GM19452 (cell line): ENCODE results near the gene BCL6.

ENCODE experiments used
- ATAC-seq: cut with Tn5 transposase; IDR thresholded peaks from one replicate; pipeline ENCODE4 v1.9.1; 2021; ENCODE audit not compliant: unreplicated experiment

BCL6 gene

GRCh38 chr3:187719628-187720336 lies 25.5 kb downstream of the BCL6 start:
- ATAC-seq: no peak

- no peak for ATAC-seq
These were observed 26.5 kb downstream of the BCL6 start for GRCh38 chr3:187718802-187719201.

DNA sequence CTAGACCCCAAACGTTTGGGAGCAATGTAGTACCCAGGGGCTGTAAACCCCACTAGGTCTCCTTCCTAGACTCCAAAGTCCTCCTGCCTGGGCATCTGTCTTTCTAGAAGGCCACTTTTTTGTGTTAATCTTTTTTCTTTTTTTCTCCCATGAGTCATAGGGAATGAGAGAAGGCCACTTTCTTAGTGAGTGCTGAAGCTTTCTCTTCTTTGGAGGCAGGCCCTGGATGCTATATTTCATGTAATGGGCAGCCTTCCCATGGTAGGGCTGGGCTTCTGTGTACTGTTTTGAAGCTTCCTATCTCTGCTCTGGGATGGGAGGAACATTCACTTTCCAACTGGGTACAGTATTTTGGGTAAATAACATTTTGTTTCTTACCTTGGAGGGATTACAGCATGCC lies 27.7 kb downstream of the BCL6 start:
- ATAC-seq: no peak

DNA sequence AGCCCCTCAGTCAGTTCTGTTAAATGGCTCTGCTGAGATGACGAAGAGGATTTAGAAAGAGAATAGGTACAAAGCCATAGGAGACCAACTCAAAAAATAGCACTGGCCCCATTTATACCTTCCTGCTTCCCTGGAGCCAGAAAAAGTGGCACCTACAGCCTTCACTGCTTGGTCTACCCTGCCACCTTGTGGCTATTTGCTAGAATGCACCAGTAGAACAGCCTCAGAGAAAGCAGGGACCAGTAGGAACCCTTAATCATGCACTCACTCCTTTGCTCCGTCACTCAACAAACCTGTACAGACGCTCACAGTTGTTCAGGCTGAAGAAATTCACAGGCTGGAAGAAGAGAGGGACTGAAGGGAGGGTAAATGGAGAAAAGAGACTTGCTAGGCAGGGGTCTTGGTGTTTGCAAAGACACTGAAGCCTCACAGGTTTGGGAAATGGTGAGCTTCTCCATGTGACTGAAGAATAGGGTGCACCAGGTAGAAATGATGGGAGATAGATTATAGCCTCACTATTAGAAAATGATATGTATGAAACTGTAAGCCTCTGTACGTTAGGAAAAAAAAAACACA lies 30.8 kb downstream of the BCL6 start:
- ATAC-seq: peak; percentile 84

- no peak for ATAC-seq
These were observed 31.8 kb downstream of the BCL6 start for GRCh38 chr3:187713504-187713903.

DNA sequence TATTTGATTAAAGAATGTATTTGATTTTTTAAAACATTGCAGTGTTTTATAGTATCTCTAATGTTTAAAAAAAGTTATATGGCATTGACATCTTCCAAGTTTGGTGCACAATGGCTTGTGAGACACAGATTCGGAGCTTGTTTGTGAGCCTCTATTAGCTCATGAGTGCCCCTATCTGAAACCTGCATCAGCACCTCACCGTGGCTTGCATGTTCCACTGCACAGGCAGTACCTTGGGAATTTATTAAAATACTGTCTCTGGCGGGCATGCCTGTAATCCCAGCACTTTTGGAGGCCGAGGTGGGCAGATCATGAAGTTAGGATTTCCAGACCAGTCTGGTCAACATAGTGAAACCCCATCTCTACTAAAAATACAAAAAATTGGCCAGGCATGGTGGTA lies 36.1 kb downstream of the BCL6 start:
- ATAC-seq: no peak

- ATAC-seq: no peak
These were observed 36.6 kb downstream of the BCL6 start for GRCh38 chr3:187708696-187709095.

DNA sequence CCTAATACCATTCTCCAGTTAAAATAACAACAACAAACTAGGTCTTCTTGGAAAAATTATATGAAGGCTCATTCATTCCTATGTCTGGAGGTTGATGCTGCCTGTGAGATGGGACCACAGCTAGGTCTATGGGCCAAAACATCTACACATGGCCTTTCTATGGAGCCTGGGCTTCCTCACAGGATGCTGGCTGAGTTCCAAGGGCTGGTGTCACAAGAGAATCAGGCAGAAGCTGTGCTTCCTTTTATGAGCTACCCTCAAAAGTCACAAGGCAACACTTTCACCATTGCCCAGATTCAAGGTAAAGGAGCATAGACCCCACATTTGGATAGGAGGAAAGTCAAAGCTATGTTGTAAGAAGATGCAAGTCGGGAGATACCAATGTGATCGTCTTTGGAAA lies 38.3 kb downstream of the BCL6 start:
- no peak for ATAC-seq

- ATAC-seq: no peak
These were observed 40.1 kb downstream of the BCL6 start for GRCh38 chr3:187705164-187705563.

DNA sequence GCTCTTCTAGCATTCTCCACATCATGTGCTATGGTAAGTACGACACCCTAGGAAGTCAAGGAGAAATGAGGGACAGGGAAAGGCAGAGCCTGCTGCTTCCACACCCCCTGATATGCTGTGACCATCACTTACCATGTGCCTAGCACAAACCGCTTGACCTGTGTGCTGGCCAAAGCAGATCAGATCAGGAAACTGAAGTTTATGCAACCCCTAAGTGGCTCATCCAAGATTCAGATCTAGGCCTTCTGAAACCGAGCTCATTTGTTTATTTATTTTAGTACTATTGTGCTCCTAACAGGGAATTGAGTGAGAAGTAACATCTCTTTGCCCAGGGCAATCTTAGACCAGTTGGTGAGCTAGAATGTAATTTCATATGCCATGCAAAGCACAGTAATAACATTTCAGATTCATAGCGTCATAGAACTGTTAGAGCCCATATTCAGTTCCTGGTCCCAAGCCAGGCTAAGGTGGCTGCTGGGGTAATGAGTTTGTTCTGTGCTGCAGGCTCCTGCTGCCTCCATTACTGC lies 42.7 kb downstream of the BCL6 start, which contains the start of gene RTP2:
Gene RTP2, minus strand, starts transcription at position 51 of the 527 bp plus-strand sequence. CDS start 429 bp downstream, outside the sequence.
- ATAC-seq: no peak

DNA sequence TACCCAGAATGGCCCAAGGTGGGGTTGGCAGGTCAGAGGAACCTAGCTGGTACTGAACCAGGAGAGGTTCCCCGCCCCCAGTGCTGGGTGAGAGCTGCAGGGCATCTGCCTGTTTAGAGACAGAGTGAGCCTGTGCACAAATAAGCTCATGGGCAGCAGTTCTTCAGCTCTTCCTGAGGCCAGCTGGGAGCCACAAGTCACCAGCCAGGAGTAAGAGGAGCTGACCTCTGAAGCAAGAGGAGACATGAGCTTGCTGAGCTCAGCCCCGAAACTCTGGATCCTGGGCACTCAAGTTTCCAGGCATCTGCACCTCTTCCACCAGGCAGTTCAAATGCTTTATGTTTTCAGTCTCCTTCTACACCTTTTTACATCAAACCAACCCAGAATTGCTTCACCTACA lies 45.0 kb downstream of the BCL6 start:
- no peak for ATAC-seq

GRCh38 chr3:187698499-187699399 lies 46.5 kb downstream of the BCL6 start:
- no peak for ATAC-seq

DNA sequence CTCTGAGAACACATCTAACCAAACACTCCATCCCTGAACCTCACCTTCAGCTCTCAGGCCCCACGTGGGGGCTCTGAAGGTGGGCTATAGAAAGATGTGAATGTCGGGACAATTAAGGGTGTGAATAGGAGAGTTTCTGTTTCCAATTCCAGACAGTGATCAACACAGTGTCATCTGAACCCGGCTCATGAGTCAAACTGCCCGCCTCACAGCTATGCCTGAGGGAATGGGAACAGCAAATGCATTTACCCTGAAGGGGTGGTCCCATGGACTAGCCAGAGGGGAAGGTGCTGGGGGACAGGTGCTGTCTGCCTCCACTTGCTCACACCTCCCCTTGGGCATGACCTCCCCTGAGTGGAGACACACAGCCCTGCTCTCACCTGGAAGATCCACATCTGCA lies 49.2 kb downstream of the BCL6 start:
- no peak for ATAC-seq

DNA sequence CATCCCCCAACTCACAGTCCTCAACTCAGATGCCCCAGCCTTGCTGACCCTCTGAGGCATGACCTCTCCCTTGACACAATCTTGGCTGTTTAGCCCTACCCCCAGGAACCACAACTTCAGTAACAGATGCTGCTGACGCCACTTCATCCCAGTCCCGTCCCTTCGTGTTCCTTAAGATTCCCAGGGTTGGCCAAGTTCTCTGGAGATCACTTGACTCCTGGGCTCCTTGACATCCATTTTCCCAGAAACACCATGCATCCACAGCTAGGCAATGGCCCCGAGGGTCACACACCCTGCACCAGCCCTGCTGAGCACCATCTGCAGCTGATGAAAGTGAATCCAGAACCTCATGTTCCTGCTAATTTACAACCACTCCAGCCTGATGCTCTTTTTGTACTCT lies 49.8 kb downstream of the BCL6 start:
- ATAC-seq: no peak

DNA sequence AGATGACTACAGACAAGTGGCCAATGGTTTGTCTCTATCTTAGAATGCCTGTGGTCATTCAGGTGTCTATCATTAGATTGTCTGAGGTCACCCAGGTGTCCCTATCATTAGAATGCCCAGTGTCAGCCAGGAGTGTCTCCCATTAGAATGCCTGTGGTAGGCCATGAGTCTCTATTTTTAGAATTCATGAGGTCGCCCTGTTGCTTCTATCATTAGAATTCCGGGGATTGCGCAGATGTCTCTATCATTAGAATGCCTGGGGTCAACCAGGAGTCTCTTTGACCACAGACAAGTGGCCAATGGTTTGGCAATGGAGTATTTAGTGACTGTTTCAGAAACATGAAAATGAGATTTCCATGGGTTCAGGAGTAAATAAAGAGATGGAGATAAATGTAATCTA lies 50.5 kb downstream of the BCL6 start:
- ATAC-seq: no peak

DNA sequence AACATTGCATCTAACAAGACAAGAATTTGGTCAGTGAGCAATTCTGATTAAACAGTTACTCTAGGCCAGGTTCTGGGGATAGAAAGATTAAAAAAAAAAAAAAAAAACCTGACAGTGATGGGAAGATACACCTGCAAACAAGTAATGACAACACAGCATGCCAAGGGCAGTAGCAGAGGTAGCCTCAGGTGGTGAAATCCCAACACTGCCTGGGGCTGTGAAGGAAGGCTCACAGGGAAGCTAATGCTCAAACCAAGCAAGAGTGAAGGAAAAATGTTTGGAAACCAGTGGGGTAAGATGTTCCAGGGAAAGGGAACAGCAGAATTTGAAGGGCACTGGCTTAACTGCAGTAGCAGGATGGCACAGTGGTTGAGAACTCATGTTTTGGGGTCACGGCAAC lies 51.8 kb downstream of the BCL6 start:
- no peak for ATAC-seq

DNA sequence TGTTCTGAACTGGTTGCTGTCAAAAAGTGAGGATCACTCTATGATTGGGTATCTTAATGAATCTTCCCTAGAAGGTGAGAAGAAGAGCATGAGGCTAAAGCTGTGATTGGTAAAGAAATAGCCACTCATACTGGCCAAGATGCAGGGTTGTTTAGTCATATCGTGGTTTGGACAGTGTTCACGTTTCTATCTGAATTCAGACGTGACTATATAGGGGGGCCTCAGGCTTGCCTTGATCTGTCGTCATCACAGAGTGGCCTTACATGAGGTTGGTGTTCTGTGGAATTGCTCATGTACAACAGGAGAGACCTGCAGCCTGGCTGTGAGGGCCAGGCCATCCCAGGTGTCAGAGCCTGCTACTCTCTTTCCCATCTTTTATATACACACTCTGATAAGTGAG lies 55.3 kb downstream of the BCL6 start:
- ATAC-seq: no peak

DNA sequence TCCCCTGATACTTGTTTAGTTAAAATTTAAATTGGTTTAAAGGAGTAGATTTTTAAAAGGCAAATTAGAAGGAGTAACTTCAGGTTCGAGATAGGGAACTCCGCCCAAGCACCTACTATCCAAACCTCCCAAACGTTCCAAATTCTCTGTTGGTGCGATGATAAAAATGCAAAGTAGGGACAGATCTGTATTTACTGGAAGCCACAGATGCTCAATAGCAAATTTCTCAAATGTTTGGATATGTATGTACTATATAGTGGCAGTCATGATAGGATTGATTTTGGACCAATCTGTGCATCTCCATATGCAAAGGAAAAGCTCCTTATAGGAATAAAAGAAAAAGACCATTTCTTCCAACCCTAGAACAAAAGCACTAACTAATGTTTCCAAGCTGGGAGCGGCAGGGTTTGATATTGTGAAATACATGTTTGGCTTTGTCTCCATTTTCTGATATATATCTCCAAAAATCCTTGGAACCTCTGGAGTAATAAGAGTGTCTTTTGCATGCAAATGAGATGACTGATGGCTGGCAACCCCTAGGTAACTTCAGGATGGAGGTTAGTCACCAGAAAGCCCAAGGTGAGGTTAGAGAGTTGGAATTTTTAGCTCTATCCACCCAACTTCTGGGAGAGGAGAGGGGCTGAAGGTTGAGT lies 58.5 kb downstream of the BCL6 start:
- ATAC-seq: no peak

DNA sequence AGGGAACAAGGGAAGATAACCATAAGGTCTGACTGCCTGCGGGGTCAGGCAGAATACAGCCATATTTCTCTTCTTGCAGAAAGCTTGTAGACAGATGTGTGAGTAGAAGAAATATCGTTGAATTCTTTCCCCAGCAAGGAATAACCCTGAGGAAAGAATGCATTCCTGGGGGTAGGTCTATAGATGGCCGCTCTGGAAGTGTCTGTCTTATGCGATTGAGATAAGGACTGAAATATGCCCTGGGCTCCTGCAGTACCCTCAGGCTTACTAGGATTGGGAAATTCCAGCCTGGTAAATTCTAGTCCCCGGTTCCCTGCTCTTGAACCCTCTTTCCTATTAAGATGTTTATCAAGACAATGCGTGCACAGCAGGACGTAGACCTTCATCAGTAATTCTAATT lies 59.3 kb downstream of the BCL6 start:
- ATAC-seq: no peak

- ATAC-seq: no peak
These were observed 60.4 kb downstream of the BCL6 start for GRCh38 chr3:187684880-187685279.

GRCh38 chr3:187684444-187684843 lies 60.8 kb downstream of the BCL6 start:
- ATAC-seq: no peak
